ENCODE results near the gene FAM135A. TPM values are rescaled to one million over a fixed set of nuclear protein-coding genes. Genes with fewer than 3 reads are reported as not detected.

FAM135A gene
- total RNA-seq, 4 donors from 2014 or later = 51.2 to 93.6 (median 82.5) TPM

- peaks cover 0 to 28% (median 0%) of the 10 kb centered on the region in 3 donors for H3K36me3 ChIP-seq
- H3K27me3 ChIP-seq = no peaks in the 10 kb centered on the region
- H3K27ac ChIP-seq = no peak overlapping the region
- no peak for DNase-seq
- H3K4me1 ChIP-seq = peaks cover 0 to 13% (median 2%) of the 10 kb centered on the region in 4 donors
- TF ChIP-seq CTCF (IDR thresholded peaks at IDR 0.05) (no peak), POLR2A (IDR thresholded peaks at IDR 0.05) (no peak)
- peaks cover 0 to 4% (median 0%) of the 10 kb centered on the region in 4 donors for H3K9me3 ChIP-seq
- no peak overlapping the region for H3K4me3 ChIP-seq
Measured at GRCh38 chr6:70506321-70506720, 93.0 kb downstream of the FAM135A start.

- Histone ChIP-seq H3K27ac (peak overlapping the region in 1 of 4 donors; percentile 43), H3K27me3 (no peaks in the 10 kb centered on the region), H3K4me1 (peaks cover 0 to 13% (median 2%) of the 10 kb centered on the region in 4 donors), H3K9me3 (peaks cover 0 to 4% (median 0%) of the 10 kb centered on the region in 4 donors), H3K4me3 (no peak overlapping the region), H3K36me3 (peaks cover 0 to 26% (median 0%) of the 10 kb centered on the region in 3 donors)
- DNase-seq = no peak
- no peak for TF ChIP-seq CTCF (IDR thresholded peaks at IDR 0.05)
- TF ChIP-seq POLR2A (IDR thresholded peaks at IDR 0.05) = no peak
Measured at GRCh38 chr6:70507161-70507560, 93.9 kb downstream of the FAM135A start.

- Histone ChIP-seq H3K27me3 (no peaks in the 10 kb centered on the region), H3K4me3 (no peak overlapping the region), H3K4me1 (peaks cover 0 to 13% (median 2%) of the 10 kb centered on the region in 4 donors), H3K9me3 (peaks cover 0 to 2% (median 0%) of the 10 kb centered on the region in 4 donors), H3K27ac (no peak overlapping the region), H3K36me3 (peaks cover 0 to 8% (median 0%) of the 10 kb centered on the region in 3 donors)
- TF ChIP-seq POLR2A (IDR thresholded peaks at IDR 0.05) = no peak
- TF ChIP-seq CTCF (IDR thresholded peaks at IDR 0.05) = no peak
- no peak for DNase-seq
Measured at GRCh38 chr6:70508953-70509352, 95.6 kb downstream of the FAM135A start.

GRCh38 chr6:70510600-70510999 lies 97.3 kb downstream of the FAM135A start:
- Histone ChIP-seq H3K9me3 (no peaks in the 10 kb centered on the region), H3K27me3 (no peaks in the 10 kb centered on the region), H3K36me3 (no peaks in the 10 kb centered on the region), H3K4me1 (peaks cover 0 to 13% (median 2%) of the 10 kb centered on the region in 4 donors), H3K27ac (no peak overlapping the region), H3K4me3 (no peak overlapping the region)
- TF ChIP-seq POLR2A (IDR thresholded peaks at IDR 0.05) (no peak), CTCF (IDR thresholded peaks at IDR 0.05) (no peak)
- no peak for DNase-seq

GRCh38 chr6:70518723-70519122 lies 105.4 kb downstream of the FAM135A start:
- no peak for TF ChIP-seq CTCF (IDR thresholded peaks at IDR 0.05)
- TF ChIP-seq POLR2A (IDR thresholded peaks at IDR 0.05) = no peak
- Histone ChIP-seq H3K27ac (no peak overlapping the region), H3K4me3 (no peak overlapping the region)

GRCh38 chr6:70520575-70520974 lies 107.3 kb downstream of the FAM135A start:
- TF ChIP-seq CTCF (IDR thresholded peaks at IDR 0.05) (peak in 4 of 6 experiments; percentile 23 to 50 (median 32)), POLR2A (IDR thresholded peaks at IDR 0.05) (no peak)
- Histone ChIP-seq H3K9me3 (no peaks in the 10 kb centered on the region), H3K4me3 (no peak overlapping the region), H3K4me1 (no peaks in the 10 kb centered on the region), H3K27ac (no peak overlapping the region), H3K27me3 (no peaks in the 10 kb centered on the region), H3K36me3 (peaks cover 0 to 11% (median 0%) of the 10 kb centered on the region in 3 donors)
- DNase-seq = no peak

More at GRCh38 chr6:70518723-70519122, 105.4 kb downstream of the FAM135A start:
- Histone ChIP-seq H3K27me3 (no peaks in the 10 kb centered on the region), H3K36me3 (no peaks in the 10 kb centered on the region), H3K9me3 (no peaks in the 10 kb centered on the region), H3K4me1 (no peaks in the 10 kb centered on the region)
- no peak for DNase-seq

Measured in Peyer's patch (tissue), 4 donors.